HG02623 (cell line): ENCODE results near the gene DLGAP1.

ENCODE experiments used
- ATAC-seq: cut with Tn5 transposase; IDR thresholded peaks from one replicate; pipeline ENCODE4 v1.9.1; 2021; ENCODE audit warnings: moderate library complexity; ENCODE audit not compliant: unreplicated experiment

The DLGAP1 gene

GRCh38 chr18:4007846-4008245 lies 447.3 kb downstream of the DLGAP1 start:
- no peak for ATAC-seq

DNA sequence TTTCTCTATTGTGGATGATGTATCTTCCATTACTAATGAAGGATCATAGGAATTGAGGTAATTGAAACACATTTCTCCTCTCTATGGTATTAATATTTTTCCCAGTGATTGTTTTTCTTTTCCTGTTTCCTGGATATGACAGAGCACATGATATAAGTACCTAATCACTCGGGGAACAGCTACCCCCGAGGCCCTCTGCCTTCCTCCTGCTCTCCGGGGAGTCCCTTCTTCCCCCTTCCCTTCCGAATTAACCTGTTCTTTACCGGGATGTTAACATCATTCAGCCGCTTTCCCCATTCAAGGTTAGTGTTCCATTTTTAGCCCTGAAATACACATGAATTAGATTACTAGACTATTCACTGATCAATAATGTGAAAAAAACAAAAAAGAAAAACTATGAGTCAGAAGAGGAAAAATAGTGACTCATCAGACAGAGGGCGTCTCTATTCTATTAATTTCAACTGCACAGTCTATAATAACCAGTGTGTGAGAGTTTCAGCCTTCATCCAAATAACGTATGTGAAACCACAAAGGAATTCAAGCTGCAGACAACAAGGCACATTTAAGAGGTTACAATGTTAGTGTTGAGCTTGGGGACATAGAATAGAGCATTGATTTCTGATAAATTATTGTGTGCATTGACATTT lies 450.8 kb downstream of the DLGAP1 start:
- no peak for ATAC-seq

DNA sequence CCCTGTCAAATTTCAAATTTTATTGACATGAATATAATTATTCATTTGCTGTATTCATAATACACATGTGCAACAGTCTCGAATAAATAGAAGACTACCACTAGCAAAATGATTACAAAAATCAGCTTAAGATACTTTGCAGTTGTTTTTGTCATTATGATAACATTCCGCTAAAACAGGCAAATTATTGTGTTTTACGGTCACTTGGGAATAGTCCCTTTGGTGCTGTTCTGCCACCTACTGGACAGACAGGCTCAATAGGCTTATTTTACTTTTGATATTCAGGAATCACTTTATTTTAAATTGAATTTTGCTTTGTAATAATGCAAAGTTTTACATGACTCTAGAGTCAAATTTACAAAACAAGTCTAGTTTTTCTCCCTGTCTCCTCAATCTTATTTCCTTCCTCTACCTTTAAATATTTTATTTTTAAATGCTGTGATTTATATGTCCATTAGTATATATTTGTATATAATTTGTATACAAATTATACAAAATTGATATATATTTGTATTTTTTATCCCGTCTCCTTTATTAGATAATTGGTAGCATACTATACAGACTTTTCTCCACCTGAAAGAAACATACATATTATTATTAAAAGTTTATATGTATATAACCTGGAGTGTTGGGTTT lies 456.3 kb downstream of the DLGAP1 start:
- no peak for ATAC-seq

- peak; percentile 68 for ATAC-seq
Observed at GRCh38 chr18:3995476-3996102, 459.5 kb downstream of the DLGAP1 start.

- no peak for ATAC-seq
Observed at GRCh38 chr18:3993941-3994687, 461.0 kb downstream of the DLGAP1 start.

DNA sequence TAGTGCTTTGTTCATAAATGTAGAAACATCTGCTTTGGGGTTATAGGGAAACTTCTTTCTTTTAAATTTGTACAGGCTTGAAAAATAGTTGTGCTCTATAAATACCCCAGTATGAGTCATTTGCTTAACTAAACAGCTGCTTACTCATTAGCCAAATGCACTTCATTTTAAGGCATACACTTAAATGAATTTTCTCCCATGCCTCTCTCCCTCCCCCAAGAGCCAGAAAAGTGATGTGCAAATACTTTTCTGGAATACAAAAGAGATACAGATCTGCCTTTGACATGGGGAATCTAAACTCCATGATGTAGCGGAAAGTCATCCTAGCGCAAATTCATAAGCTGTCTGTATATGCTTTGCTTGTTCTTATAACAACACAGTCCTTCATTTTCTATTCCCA lies 469.4 kb downstream of the DLGAP1 start:
- no peak for ATAC-seq

- ATAC-seq: no peak
Observed at GRCh38 chr18:3985020-3985419, 470.1 kb downstream of the DLGAP1 start.

GRCh38 chr18:3984163-3984757 lies 470.8 kb downstream of the DLGAP1 start:
- no peak for ATAC-seq

GRCh38 chr18:3983351-3983969 lies 471.6 kb downstream of the DLGAP1 start:
- ATAC-seq: no peak

DNA sequence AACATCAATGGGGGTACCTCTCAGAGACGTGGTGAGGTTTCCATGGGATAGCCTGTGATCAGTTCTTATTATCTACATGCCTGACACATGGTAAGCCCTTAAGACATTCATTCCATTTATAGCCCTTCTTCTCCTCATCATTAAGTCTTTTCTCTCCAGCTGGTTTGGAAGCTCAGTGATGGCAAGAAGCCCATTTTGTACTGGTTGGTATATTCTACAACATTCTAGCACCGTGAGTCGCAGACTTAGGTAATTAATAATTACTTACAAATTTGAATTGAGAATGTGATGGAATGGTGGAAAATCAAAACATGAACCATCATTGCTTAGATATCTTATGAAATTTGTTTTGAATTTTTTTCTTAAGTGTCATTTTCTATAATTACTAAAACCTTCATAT lies 472.6 kb downstream of the DLGAP1 start:
- no peak for ATAC-seq

DNA sequence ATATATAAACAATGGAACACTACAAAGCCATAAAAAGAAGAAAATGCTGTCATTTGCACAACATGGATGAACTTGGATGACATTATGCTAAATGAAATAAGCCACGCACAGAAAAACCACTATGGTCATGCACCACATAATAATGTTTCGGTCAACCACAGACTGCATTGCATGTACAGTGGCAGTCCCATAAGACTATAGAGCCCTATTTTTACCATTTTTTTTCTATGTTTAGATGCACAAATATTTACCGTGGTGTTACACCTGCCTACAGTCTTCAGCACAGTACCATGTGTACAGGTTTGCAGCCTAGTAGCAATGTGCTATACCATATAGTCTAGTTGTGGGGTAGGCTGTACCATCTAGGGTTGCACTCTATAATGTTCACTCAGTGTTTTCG lies 476.1 kb downstream of the DLGAP1 start:
- ATAC-seq: no peak

GRCh38 chr18:3973191-3973850 lies 481.8 kb downstream of the DLGAP1 start:
- no peak for ATAC-seq

DNA sequence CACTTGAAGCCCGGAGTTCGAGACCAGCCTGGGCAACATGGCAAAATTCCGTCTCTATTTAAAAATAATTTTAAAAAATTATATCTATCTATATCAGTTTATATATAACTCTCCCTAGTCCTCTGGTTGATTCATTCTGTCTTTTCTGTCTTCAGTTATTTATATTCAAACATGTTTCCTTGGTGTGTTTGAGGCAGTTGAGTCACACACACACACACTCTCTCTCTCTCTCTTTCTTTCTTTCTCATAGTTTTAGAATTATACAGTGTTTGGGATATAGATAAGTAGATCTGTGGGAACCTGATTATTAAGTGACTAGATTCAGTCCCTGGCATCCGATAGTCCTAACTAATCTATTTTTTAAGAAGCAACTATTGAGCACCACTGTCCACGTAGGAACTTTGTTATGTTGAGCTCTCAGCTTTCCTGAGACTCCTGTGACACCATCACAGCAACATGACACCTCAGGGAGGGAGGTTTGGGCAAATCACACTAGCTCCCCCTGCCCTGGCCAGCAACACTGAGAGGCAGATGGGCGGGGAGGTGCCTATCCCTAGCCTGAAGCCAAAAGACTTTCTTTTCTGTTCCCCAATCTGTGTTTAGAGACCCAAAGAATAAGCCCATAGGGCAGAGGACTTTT lies 482.7 kb downstream of the DLGAP1 start:
- no peak for ATAC-seq

- no peak for ATAC-seq
Observed at GRCh38 chr18:3970929-3971328, 484.2 kb downstream of the DLGAP1 start.

DNA sequence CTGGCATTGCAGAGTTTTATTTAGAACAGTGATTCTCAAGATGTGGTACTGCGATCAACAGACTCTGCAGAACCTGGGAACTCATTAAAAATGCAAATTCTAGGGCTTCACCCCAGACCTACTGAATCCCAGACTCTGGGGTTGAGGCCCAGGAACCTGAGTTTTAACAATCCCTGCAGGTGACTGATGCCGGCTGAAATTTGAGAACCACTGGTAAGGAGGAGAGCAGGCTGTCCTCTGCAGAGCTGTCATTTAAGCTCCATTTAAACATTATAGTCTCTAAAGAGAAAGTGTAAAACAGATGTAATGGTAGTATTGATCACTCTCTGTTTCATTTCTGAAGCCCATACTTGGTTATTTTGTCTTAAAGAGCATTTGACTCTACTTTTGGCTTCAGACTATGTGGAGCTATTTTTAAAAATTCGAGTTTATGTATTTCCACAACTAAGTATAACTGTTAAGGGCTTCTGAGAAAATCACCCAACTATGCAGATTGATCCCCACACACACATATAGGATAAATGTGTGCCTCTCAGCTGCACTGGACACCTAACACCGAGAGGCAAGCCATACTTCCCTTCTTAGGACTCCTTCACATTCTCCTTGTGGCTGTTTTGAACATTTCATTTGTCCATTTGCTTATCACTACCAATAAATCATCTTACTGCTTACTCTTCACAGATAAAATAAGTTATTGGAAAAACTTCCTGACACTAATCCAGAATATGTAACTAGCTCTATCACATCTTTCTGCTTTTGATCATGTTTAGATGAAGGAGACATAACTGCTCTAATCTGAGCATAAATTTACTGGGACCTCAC lies 487.5 kb downstream of the DLGAP1 start:
- ATAC-seq: no peak

GRCh38 chr18:3966642-3967358 lies 488.3 kb downstream of the DLGAP1 start:
- no peak for ATAC-seq

- ATAC-seq: no peak
Observed at GRCh38 chr18:3966246-3966641, 488.9 kb downstream of the DLGAP1 start.

DNA sequence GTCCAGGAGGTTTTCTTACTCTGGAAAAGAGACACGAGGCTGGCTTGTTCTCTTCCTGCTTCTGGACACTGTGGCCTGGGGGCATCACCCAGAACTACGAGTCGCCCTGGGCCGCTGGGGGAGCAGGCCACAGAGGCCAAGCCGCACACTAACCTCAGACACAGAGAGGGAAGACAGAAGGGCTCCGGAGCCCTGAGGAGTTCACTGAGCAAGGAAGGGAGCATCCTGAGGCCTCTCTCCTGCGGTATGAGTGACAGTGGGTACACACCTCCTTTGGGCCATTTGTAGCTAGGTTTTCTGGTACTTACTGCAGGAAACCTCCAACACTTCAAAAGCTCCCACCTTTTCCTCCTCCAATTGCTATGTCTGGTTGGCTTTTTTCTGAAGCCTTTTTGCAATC lies 494.1 kb downstream of the DLGAP1 start:
- no peak for ATAC-seq
